Stimulated activated CD4-positive, alpha-beta T cell treated with anti-CD3 and anti-CD28 coated beads, Interleukin-4, amount 100 ng/mL, for 1 hour (primary cell): ENCODE results near the gene LDLRAP1.
A peak's percentile ranks its signal among the peaks of the same experiment; 100 is the strongest.

Source experiments
- DNase-seq: peaks from one replicate; pipeline ENCODE4 v3.0.0-alpha.2; 2020

The LDLRAP1 gene

GRCh38 chr1:25610822-25611630, 67.6 kb downstream of the LDLRAP1 start:
- no peak for DNase-seq

- DNase-seq = no peak
These were observed 68.4 kb downstream of the LDLRAP1 start for GRCh38 chr1:25611843-25612242.

GRCh38 chr1:25612421-25612820, 69.0 kb downstream of the LDLRAP1 start:
- DNase-seq = no peak

- DNase-seq = no peak
These were observed 69.7 kb downstream of the LDLRAP1 start for GRCh38 chr1:25613091-25613490.

GRCh38 chr1:25614501-25615171, 71.2 kb downstream of the LDLRAP1 start:
- DNase-seq = no peak

GRCh38 chr1:25615172-25615541, 71.8 kb downstream of the LDLRAP1 start:
- DNase-seq = no peak

GRCh38 chr1:25615563-25616094, 72.2 kb downstream of the LDLRAP1 start:
- no peak for DNase-seq

- peak; percentile 79 for DNase-seq
These were observed 72.9 kb downstream of the LDLRAP1 start, which contains the start of gene MAN1C1 for GRCh38 chr1:25616095-25616986. TSS of gene MAN1C1 (plus strand) at chr1:25616791. CDS start at chr1:25617798, 1,007 bp downstream.

GRCh38 chr1:25616987-25617624, 73.7 kb downstream of the LDLRAP1 start:
- DNase-seq = peak; percentile 38

- peak; percentile 24 for DNase-seq
These were observed 74.4 kb downstream of the LDLRAP1 start for GRCh38 chr1:25617625-25618432.

- no peak for DNase-seq
These were observed 75.0 kb downstream of the LDLRAP1 start for GRCh38 chr1:25618433-25618808.
